ACC112 (cell line): ENCODE measurements around the gene RNPS1.

ENCODE experiments used
- H2AFZ ChIP-seq: fragments of 200-600 bp; sonication (generic); one replicate; pipeline ENCODE4 v1.6.0; 2017; ENCODE audit warnings: antibody characterized with exemption, low read length; ENCODE audit not compliant: unreplicated experiment
- H3K27ac ChIP-seq: fragments of 200-600 bp; sonication (generic); 2 replicates; pipeline ENCODE4 v1.5.1; 2014; ENCODE audit warnings: low read depth, mild to moderate bottlenecking, antibody characterized with exemption, low read length, moderate library complexity
- H3K27me3 ChIP-seq: fragments of 200-600 bp; sonication (generic); 2 replicates; pipeline ENCODE4 v1.6.1; 2014; ENCODE audit warnings: mild to moderate bottlenecking, antibody characterized with exemption, low read length, moderate library complexity, mixed read lengths; ENCODE audit not compliant: insufficient read depth
- H3K36me3 ChIP-seq: fragments of 200-600 bp; sonication (generic); 2 replicates; pipeline ENCODE4 v1.6.1; 2016; ENCODE audit warnings: mild to moderate bottlenecking, antibody characterized with exemption, low read length, moderate library complexity, mixed read lengths; ENCODE audit not compliant: insufficient read depth
- H3K4me1 ChIP-seq: fragments of 200-600 bp; sonication (generic); one replicate; pipeline ENCODE4 v1.6.1; 2016; ENCODE audit warnings: low read length, mixed read lengths; ENCODE audit not compliant: insufficient read depth, unreplicated experiment, control insufficient read depth
- H3K4me3 ChIP-seq: fragments of 200-600 bp; sonication (generic); 2 replicates; pipeline ENCODE4 v1.5.1; 2014; ENCODE audit warnings: mild to moderate bottlenecking, low read depth, low read length
- H3K79me2 ChIP-seq: fragments of 200-600 bp; sonication (generic); one replicate; pipeline ENCODE4 v1.6.0; 2016; ENCODE audit warnings: low read length; ENCODE audit not compliant: control insufficient read depth, unreplicated experiment, insufficient read depth

RNPS1 gene

GRCh38 chr16:2233872-2234812 is 33.8 kb downstream of the RNPS1 start:
- H3K36me3 ChIP-seq = peaks cover 9% of the 10 kb centered on the region; the same call in 1 of the 2 replicates
- no peak overlapping the region for H3K27ac ChIP-seq
- H3K4me3 ChIP-seq = no peak overlapping the region

GRCh38 chr16:2233046-2233775 is 34.7 kb downstream of the RNPS1 start:
- no peak overlapping the region for H2AFZ ChIP-seq
- H3K27ac ChIP-seq = no peak overlapping the region
- peaks cover 7% of the 10 kb centered on the region for H3K79me2 ChIP-seq
- H3K4me3 ChIP-seq = no peak overlapping the region
- peaks cover 9% of the 10 kb centered on the region; the same call in 1 of the 2 replicates for H3K36me3 ChIP-seq
- H3K4me1 ChIP-seq = peaks cover 3% of the 10 kb centered on the region
- no peaks in the 10 kb centered on the region for H3K27me3 ChIP-seq

More at GRCh38 chr16:2233872-2234812, 33.8 kb downstream of the RNPS1 start:
- Histone ChIP-seq H3K79me2 (peaks cover 2% of the 10 kb centered on the region), H3K27me3 (no peaks in the 10 kb centered on the region), H2AFZ (no peak overlapping the region), H3K4me1 (peaks cover 3% of the 10 kb centered on the region)

GRCh38 chr16:2232094-2232990 is 35.6 kb downstream of the RNPS1 start:
- Histone ChIP-seq H3K36me3 (peaks cover 9% of the 10 kb centered on the region; the same call in 1 of the 2 replicates), H2AFZ (no peak overlapping the region), H3K27me3 (no peaks in the 10 kb centered on the region), H3K79me2 (peaks cover 12% of the 10 kb centered on the region), H3K4me3 (no peak overlapping the region), H3K27ac (no peak overlapping the region), H3K4me1 (peaks cover 3% of the 10 kb centered on the region)

- Histone ChIP-seq H3K27me3 (no peaks in the 10 kb centered on the region), H2AFZ (no peak overlapping the region), H3K27ac (no peak overlapping the region), H3K36me3 (peaks cover 9% of the 10 kb centered on the region; the same call in 1 of the 2 replicates), H3K4me1 (peaks cover 7% of the 10 kb centered on the region), H3K79me2 (peaks cover 21% of the 10 kb centered on the region), H3K4me3 (no peak overlapping the region)
Observed at GRCh38 chr16:2231016-2231931, 36.7 kb downstream of the RNPS1 start.

- H3K36me3 ChIP-seq = peaks cover 9% of the 10 kb centered on the region; the same call in 1 of the 2 replicates
- peaks cover 30% of the 10 kb centered on the region for H3K79me2 ChIP-seq
- H3K27me3 ChIP-seq = no peaks in the 10 kb centered on the region
- H2AFZ ChIP-seq = no peak overlapping the region
- peaks cover 11% of the 10 kb centered on the region for H3K4me1 ChIP-seq
- H3K4me3 ChIP-seq = no peak overlapping the region
- H3K27ac ChIP-seq = no peak overlapping the region
Observed at GRCh38 chr16:2230376-2230775, 37.5 kb downstream of the RNPS1 start.

- Histone ChIP-seq H2AFZ (no peak overlapping the region), H3K4me3 (no peak overlapping the region), H3K36me3 (peaks cover 9% of the 10 kb centered on the region; the same call in 1 of the 2 replicates), H3K4me1 (peaks cover 11% of the 10 kb centered on the region), H3K27ac (no peak overlapping the region), H3K79me2 (peaks cover 37% of the 10 kb centered on the region), H3K27me3 (no peaks in the 10 kb centered on the region)
Observed at GRCh38 chr16:2229632-2230250, 38.2 kb downstream of the RNPS1 start.

GRCh38 chr16:2229091-2229490 is 38.8 kb downstream of the RNPS1 start:
- H3K4me1 ChIP-seq = peaks cover 11% of the 10 kb centered on the region
- H3K27me3 ChIP-seq = no peaks in the 10 kb centered on the region
- peaks cover 7% of the 10 kb centered on the region; the same call in 1 of the 2 replicates for H3K36me3 ChIP-seq
- H2AFZ ChIP-seq = no peak overlapping the region
- no peak overlapping the region for H3K27ac ChIP-seq
- H3K4me3 ChIP-seq = no peak overlapping the region
- H3K79me2 ChIP-seq = peaks cover 43% of the 10 kb centered on the region

- H3K79me2 ChIP-seq = peaks cover 46% of the 10 kb centered on the region
- H3K27ac ChIP-seq = no peak overlapping the region
- peaks cover 11% of the 10 kb centered on the region for H3K4me1 ChIP-seq
- H3K4me3 ChIP-seq = no peak overlapping the region
- peaks cover 2% of the 10 kb centered on the region; the same call in 1 of the 2 replicates for H3K36me3 ChIP-seq
- H2AFZ ChIP-seq = no peak overlapping the region
- no peaks in the 10 kb centered on the region for H3K27me3 ChIP-seq
Observed at GRCh38 chr16:2228161-2228824, 39.6 kb downstream of the RNPS1 start.

- peaks cover 2% of the 10 kb centered on the region; the same call in 1 of the 2 replicates for H3K36me3 ChIP-seq
- no peak overlapping the region for H3K27ac ChIP-seq
- no peaks in the 10 kb centered on the region for H3K27me3 ChIP-seq
- no peak overlapping the region for H2AFZ ChIP-seq
- no peak overlapping the region for H3K4me3 ChIP-seq
- peaks cover 46% of the 10 kb centered on the region for H3K79me2 ChIP-seq
- H3K4me1 ChIP-seq = peaks cover 11% of the 10 kb centered on the region
Observed at GRCh38 chr16:2226918-2227317, 41.0 kb downstream of the RNPS1 start.
